HG03342 (cell line): Measurements from ENCODE around the gene PRR7.
"Not testable (repeated sequence)": the region's sequence is repeated elsewhere in the genome, so short reads cannot be mapped to it uniquely, and the experiment has no call there.

ENCODE experiments used
- ATAC-seq: cut with Tn5 transposase; IDR thresholded peaks from one replicate; pipeline ENCODE4 v1.9.1; 2021; ENCODE audit warnings: mild to moderate bottlenecking, moderate library complexity; ENCODE audit not compliant: unreplicated experiment

Gene PRR7

GRCh38 chr5:177479774-177480173, 33.2 kb downstream of the PRR7 start:
- ATAC-seq, result no peak

DNA sequence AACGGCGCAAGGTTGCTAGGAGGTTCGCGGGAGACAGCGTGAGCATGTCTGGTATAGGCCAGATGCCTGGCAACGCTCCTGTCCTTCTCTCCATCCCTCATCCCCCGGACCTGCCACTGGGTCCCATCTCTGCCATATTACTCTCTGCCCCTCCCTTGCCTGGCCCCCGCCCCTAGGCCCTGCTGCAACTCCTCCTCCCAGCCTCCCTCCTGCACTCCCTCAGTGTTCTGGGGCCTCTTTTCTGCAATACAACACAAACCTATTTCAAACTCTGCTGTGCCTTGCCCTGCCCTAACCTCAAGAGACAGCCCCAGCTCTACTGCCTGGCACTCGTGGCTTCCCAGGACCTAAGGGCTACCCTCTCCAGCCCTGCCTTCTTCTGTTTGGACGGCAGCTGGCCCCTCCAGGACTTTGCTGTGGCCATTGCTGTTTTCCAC, 35.8 kb downstream of the PRR7 start:
- no peak for ATAC-seq

DNA sequence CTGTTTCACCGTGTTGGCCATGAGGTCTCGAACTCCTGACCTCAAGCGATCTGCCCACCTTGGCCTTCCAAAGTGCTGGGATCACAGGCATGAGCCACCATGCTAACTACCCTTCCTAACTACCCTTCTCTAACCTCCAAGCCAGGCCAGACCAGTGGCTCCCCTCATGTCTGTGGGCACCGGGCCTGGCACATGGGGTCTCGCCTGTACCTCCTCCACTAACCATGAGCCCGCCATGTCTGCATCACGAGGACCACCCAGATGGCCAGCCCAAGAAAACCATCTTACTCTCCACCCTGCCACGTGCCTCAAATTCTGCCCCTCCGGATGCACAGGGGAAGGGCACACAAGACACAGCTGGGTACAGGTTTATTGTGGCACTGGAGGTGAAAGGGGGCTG, 36.4 kb downstream of the PRR7 start:
- ATAC-seq, result no peak

DNA sequence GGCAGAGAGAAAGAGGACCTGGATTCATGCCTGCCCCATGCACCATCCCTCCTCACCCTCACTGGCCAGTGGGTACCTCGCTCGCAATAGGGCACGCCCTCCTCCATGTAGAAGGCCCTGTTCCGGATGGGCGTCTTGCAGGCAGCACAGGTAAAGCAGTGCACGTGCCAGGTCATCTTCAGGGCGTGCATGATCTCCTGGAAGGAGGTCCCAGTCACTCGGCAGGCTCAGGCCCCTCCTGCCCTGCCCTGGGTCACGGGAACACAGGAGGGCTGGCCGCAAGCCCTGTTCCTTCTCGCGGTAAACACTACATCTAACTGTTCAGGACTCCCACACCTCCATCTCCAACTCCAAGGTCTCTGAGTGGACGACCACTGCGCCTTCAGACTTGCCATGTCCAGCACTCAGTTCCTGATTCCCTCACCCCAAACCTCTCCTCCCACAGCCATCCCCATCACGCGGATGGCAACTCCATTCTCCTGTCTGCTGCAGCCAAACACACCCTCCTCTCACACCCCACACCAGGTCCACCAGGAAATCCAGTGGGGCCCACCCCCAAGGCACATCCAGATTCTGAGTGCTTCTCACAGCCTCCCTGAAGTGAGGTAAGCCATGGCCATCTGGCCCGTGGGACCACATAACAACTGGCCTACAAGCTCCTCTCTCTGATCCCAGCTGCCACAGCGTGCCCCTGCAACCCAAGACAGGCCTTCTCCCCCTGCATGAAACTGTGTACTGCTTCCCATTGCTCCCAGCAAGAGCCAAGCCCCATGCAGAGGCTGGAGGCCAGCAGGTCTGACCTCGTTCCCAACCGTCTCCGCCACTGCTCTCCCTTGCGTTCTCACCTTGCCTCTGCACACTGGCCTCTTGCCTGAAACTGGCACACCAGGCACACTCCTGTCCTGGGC, 37.6 kb downstream of the PRR7 start:
- ATAC-seq, result no peak

GRCh38 chr5:177484902-177485549, 38.4 kb downstream of the PRR7 start:
- no peak for ATAC-seq

GRCh38 chr5:177485753-177486152, 39.1 kb downstream of the PRR7 start:
- ATAC-seq, result not testable (repeated sequence)

GRCh38 chr5:177486256-177486655, 39.6 kb downstream of the PRR7 start:
- ATAC-seq, result no peak

- no peak for ATAC-seq
Measured at GRCh38 chr5:177487144-177487543, 40.5 kb downstream of the PRR7 start.

DNA sequence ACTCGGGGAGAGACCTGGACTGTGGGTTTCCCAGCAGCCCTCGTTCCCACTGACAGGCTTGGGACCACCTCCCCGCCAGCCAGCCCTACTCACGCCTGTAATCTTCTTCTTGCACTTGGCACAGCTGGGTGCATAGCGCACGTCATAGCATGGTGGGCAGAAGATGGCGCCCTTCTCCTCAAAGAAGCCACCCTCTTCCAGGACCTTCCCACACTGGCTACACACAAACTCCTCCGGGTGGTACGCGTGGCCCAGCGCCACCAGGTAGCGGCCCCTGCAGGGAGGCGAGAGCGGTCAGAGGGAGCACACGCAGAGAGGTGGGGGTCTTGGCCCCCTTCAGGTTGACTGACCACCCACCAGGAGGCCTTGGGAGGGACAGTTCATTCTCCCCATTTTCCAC, 41.4 kb downstream of the PRR7 start:
- ATAC-seq, result no peak

DNA sequence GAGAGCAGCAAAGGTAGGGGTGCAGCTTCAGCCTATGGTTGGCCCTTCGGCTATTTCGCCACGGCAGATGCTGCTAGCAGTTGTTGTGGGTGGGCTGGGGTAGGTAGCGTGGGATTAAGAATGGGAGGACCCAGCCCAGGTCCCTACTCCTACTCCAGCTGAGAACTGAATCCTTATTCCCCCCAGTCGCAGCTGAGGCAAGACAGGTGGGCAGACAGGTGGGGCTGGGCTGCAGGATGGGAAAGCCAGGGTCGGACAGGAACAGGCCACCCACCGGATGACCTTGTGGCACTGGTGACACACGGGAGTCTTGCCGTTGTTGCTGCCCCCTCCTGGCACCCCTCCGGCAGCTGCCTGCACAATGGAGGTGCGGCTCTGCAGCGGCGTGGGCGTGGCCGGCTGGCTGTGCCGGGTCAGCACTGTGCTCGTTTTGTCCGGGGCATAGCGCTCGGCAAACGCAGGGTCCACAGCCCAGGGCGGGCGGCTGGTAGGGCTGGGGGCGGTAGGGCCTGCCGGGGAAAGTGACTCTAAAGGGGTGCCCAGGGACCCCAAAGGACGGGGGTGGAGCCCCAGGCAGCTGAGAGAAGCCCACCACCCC, 42.6 kb downstream of the PRR7 start:
- ATAC-seq, result no peak

- ATAC-seq, result no peak
Measured at GRCh38 chr5:177490311-177490991, 43.8 kb downstream of the PRR7 start.

DNA sequence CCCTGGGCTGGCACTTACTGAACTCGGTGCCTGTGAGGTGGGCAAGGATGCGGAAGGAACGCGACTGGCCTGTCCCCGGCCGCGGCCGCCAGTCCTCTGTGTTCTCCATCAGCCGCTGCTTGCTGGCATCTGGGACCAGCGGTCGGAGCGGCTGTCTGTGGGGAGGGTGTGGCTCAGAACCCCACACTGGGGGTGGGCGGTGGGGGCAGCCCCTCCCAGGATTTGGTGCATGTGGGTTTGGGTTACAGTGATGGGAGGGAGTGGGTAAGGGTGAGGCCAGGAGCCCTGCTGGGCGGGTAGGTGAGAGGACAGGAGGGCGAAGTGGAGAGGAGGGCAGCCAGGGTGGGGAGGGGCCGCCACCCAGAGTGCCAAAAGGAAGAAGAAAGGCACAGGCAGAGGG, 44.4 kb downstream of the PRR7 start:
- ATAC-seq, result no peak

- no peak for ATAC-seq
Measured at GRCh38 chr5:177491429-177491945, 44.9 kb downstream of the PRR7 start.

GRCh38 chr5:177491983-177492746, 45.6 kb downstream of the PRR7 start:
- no peak for ATAC-seq

GRCh38 chr5:177492841-177493240, 46.2 kb downstream of the PRR7 start:
- no peak for ATAC-seq

GRCh38 chr5:177493795-177494345, 47.3 kb downstream of the PRR7 start:
- ATAC-seq, result no peak

GRCh38 chr5:177494346-177495195, 48.0 kb downstream of the PRR7 start:
- no peak for ATAC-seq

DNA sequence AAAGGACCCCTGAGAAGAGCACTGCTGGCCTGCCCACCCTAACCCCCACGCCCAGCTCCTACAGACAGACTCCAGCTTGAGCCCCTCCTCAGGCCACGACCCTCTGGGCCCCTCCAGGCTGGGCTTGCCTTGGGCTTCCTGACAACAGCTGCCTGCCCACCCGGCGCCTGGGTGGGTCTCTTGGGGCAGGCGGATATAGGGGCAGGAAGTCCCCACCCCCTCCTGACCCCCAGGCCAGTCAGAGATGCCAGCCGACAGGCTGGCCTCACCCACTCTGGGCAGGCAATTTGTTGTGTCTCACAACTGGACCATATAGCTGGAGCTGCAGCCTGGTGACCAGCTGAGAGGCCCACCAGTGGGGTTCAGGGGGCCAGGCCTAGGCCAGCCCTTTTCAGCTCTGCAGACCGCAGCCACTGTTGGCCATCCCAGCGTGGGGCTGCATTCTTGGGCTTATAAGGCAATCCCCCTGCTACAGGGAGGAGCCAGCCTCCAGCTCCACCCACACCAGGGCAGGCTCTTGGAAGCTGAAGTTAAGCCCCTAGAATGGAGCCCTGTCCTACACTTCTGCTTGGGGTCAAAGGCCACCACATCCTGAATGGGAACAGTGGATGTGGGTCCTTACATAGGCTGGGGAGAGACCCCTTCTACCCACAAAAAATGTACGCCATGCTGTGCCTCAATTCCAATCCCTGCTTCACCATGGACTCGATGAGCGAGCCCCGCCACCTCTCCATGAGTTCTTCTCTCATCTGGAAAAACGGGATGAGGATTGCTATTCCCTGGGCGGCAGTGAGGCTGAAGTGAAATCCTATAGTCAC, 48.8 kb downstream of the PRR7 start:
- no peak for ATAC-seq
